ENCODE data around the gene CWC27.

CWC27 gene

GRCh38 chr5:64768358-64769312 is at the start of gene CWC27, which contains the start of gene SREK1IP1:
CWC27 (plus strand) TSS chr5:64768930; CDS start chr5:64769147, 217 bp downstream.
SREK1IP1 (minus strand) TSS chr5:64768691; CDS start chr5:64768517, 174 bp downstream.
- TF ChIP-seq CTCF (IDR thresholded peaks at IDR 0.05; ENCODE audit: insufficient read depth, low read depth, low read length, missing control alignments) = no peak
- H3K4me3 ChIP-seq (ENCODE audit: low read depth, low read length) = peak within 1 kb of the TSS; percentile 100
- DNase-seq (ENCODE audit: low read depth) = peak; percentile 95

- DNase-seq (ENCODE audit: low read depth) = no peak
- no peak overlapping the region for H3K4me3 ChIP-seq (ENCODE audit: low read depth, low read length)
- no peak for TF ChIP-seq CTCF (IDR thresholded peaks at IDR 0.05; ENCODE audit: insufficient read depth, low read depth, low read length, missing control alignments)
Measured at GRCh38 chr5:64722588-64722987, 46.1 kb upstream of the CWC27 start.

GRCh38 chr5:64727150-64727549 is 41.6 kb upstream of the CWC27 start:
- TF ChIP-seq CTCF (IDR thresholded peaks at IDR 0.05; ENCODE audit: insufficient read depth, low read depth, low read length, missing control alignments) = no peak
- no peak overlapping the region for H3K4me3 ChIP-seq (ENCODE audit: low read depth, low read length)
- no peak for DNase-seq (ENCODE audit: low read depth)

- H3K4me3 ChIP-seq (ENCODE audit: low read depth, low read length) = no peak overlapping the region
- TF ChIP-seq CTCF (IDR thresholded peaks at IDR 0.05; ENCODE audit: insufficient read depth, low read depth, low read length, missing control alignments) = no peak
- no peak for DNase-seq (ENCODE audit: low read depth)
Measured at GRCh38 chr5:64742411-64742810, 26.3 kb upstream of the CWC27 start.

- TF ChIP-seq CTCF (IDR thresholded peaks at IDR 0.05; ENCODE audit: insufficient read depth, low read depth, low read length, missing control alignments) = no peak
- no peak overlapping the region for H3K4me3 ChIP-seq (ENCODE audit: low read depth, low read length)
- no peak for DNase-seq (ENCODE audit: low read depth)
Measured at GRCh38 chr5:64742821-64743220, 25.9 kb upstream of the CWC27 start.

GRCh38 chr5:64744914-64745313 is 23.8 kb upstream of the CWC27 start:
- no peak for TF ChIP-seq CTCF (IDR thresholded peaks at IDR 0.05; ENCODE audit: insufficient read depth, low read depth, low read length, missing control alignments)
- H3K4me3 ChIP-seq (ENCODE audit: low read depth, low read length) = no peak overlapping the region
- no peak for DNase-seq (ENCODE audit: low read depth)

Data from GM12865 (cell line).